Measurements from ENCODE around the gene PTPRD.
"Not testable (repeated sequence)": the region's sequence is repeated elsewhere in the genome, so short reads cannot be mapped to it uniquely, and the experiment has no call there.

PTPRD gene

GRCh38 chr9:9560382-9561035 lies 1052.3 kb downstream of the PTPRD start:
- no peak for DNase-seq

- DNase-seq, result no peak
Observed at GRCh38 chr9:9558907-9559306, 1053.9 kb downstream of the PTPRD start.

GRCh38 chr9:9557804-9558334 lies 1054.9 kb downstream of the PTPRD start:
- DNase-seq, result peak; percentile 83

GRCh38 chr9:9556865-9557803 lies 1055.7 kb downstream of the PTPRD start:
- no peak for DNase-seq

- DNase-seq, result peak; percentile 79
Observed at GRCh38 chr9:9552665-9553064, 1060.1 kb downstream of the PTPRD start.

GRCh38 chr9:9538766-9539165 lies 1074.0 kb downstream of the PTPRD start:
- DNase-seq, result no peak

GRCh38 chr9:9538356-9538755 lies 1074.4 kb downstream of the PTPRD start:
- no peak for DNase-seq

- DNase-seq, result no peak
Observed at GRCh38 chr9:9536523-9536922, 1076.3 kb downstream of the PTPRD start.

GRCh38 chr9:9523476-9524139 lies 1089.2 kb downstream of the PTPRD start:
- DNase-seq, result no peak

- DNase-seq, result no peak
Observed at GRCh38 chr9:9522406-9522805, 1090.4 kb downstream of the PTPRD start.

- no peak for DNase-seq
Observed at GRCh38 chr9:9521033-9521779, 1091.6 kb downstream of the PTPRD start.

- DNase-seq, result peak; percentile 7
Observed at GRCh38 chr9:9504869-9505268, 1107.9 kb downstream of the PTPRD start.

GRCh38 chr9:9499546-9499945 lies 1113.3 kb downstream of the PTPRD start:
- DNase-seq, result no peak

GRCh38 chr9:9498846-9499245 lies 1114.0 kb downstream of the PTPRD start:
- no peak for DNase-seq

- DNase-seq, result no peak
Observed at GRCh38 chr9:9498128-9498527, 1114.7 kb downstream of the PTPRD start.

GRCh38 chr9:9494336-9494735 lies 1118.5 kb downstream of the PTPRD start:
- DNase-seq, result no peak

- DNase-seq, result no peak
Observed at GRCh38 chr9:9492506-9492905, 1120.3 kb downstream of the PTPRD start.

- DNase-seq, result no peak
Observed at GRCh38 chr9:9489183-9489582, 1123.6 kb downstream of the PTPRD start.

- no peak for DNase-seq
Observed at GRCh38 chr9:9483175-9483574, 1129.6 kb downstream of the PTPRD start.

GRCh38 chr9:9478741-9479140 lies 1134.1 kb downstream of the PTPRD start:
- DNase-seq, result no peak

- DNase-seq, result no peak
Observed at GRCh38 chr9:9469271-9469670, 1143.5 kb downstream of the PTPRD start.

GRCh38 chr9:9441874-9442273 lies 1170.9 kb downstream of the PTPRD start:
- not testable (repeated sequence) for DNase-seq

- no peak for DNase-seq
Observed at GRCh38 chr9:9437641-9438040, 1175.2 kb downstream of the PTPRD start.
